HepG2 (cell line): ENCODE measurements around the gene COMMD1. TPM values are rescaled to one million over a fixed set of nuclear protein-coding genes. Genes with fewer than 3 reads are reported as not detected.

Experiments used
- ERF ChIP-seq: IDR thresholded peaks from 2 replicates; pipeline ENCODE4 v1.6.1; 2018; ENCODE audit warnings: missing biosample characterization, missing genetic modification reagents
- HNRNPLL ChIP-seq: fragments of 200-400 bp; formaldehyde crosslinking; IDR thresholded peaks from 2 replicates; pipeline ENCODE4 v1.6.1; 2017; ENCODE audit warnings: mild to moderate bottlenecking, low read depth, low read length; ENCODE audit not compliant: poor library complexity, severe bottlenecking
- NCOA1 ChIP-seq: sonication (generic); formaldehyde crosslinking; IDR thresholded peaks from 2 replicates; pipeline ENCODE4 v1.9.0; 2021; ENCODE audit warnings: missing genetic modification reagents
- NCOA2 ChIP-seq: sonication (generic); formaldehyde crosslinking; IDR thresholded peaks from 2 replicates; pipeline ENCODE4 v1.8.0; 2022; ENCODE audit warnings: inconsistent platforms
- PHF8 ChIP-seq: sonication (generic); formaldehyde crosslinking; IDR thresholded peaks from 2 replicates; pipeline ENCODE4 v1.5.0; 2020; ENCODE audit warnings: missing genetic modification reagents
- YY1 ChIP-seq: IDR thresholded peaks from 2 replicates; pipeline ENCODE4 v1.6.1; 2011; ENCODE audit warnings: low read length, low read depth, moderate library complexity, mild to moderate bottlenecking; ENCODE audit not compliant: insufficient read depth, insufficient replicate concordance
- ZNF143 ChIP-seq: sonication (generic); formaldehyde crosslinking; IDR thresholded peaks from 2 replicates; pipeline ENCODE4 v1.4.0; 2020; ENCODE audit warnings: missing genetic modification reagents
- ZNF251 ChIP-seq: sonication (generic); formaldehyde crosslinking; IDR thresholded peaks from 2 replicates; pipeline ENCODE4 v1.9.0; 2021; ENCODE audit warnings: mild to moderate bottlenecking, missing genetic modification reagents
- ZNF335 ChIP-seq: sonication (generic); formaldehyde crosslinking; IDR thresholded peaks from 2 replicates; pipeline ENCODE4 v1.4.0; 2020; ENCODE audit warnings: missing genetic modification reagents
- ZNF563 ChIP-seq: sonication (generic); formaldehyde crosslinking; IDR thresholded peaks from 2 replicates; pipeline ENCODE4 v1.8.0; 2022; ENCODE audit warnings: mild to moderate bottlenecking, moderate library complexity, missing genetic modification reagents
- ZNF614 ChIP-seq: IDR thresholded peaks from 2 replicates; pipeline ENCODE4 v1.6.1; 2018; ENCODE audit warnings: missing biosample characterization, missing genetic modification reagents, inconsistent platforms, borderline replicate concordance
- ZNF672 ChIP-seq: sonication (generic); formaldehyde crosslinking; IDR thresholded peaks from 2 replicates; pipeline ENCODE4 v1.8.1; 2022; ENCODE audit warnings: missing genetic modification reagents
- ZNF713 ChIP-seq: sonication (generic); formaldehyde crosslinking; IDR thresholded peaks from 2 replicates; pipeline ENCODE4 v1.4.0; 2020; ENCODE audit warnings: mild to moderate bottlenecking, missing genetic modification reagents
- polyA plus RNA-seq, 8 experiments: library from polyadenylated mRNA; depleted of rRNA in 3 of 8; stranded (reverse) in 7 of 8; unstranded in 1 of 8; fragments of >200 nt; fragmentation: Illumina TruSeq in 4 of 8; extraction: Trizol in 4 of 8; gene quantifications; 2 replicates each; pipeline versions ENCODE4 v1.2.1 to v1.2.3, GENCODE V29; 2011 to 2016; ENCODE audit warnings: low read depth in 4 of 8, missing spikeins in 1 of 8, mixed read lengths in 1 of 8; ENCODE audit not compliant: insufficient read depth in 1 of 8
- total RNA-seq, 5 experiments: library from RNA; depleted of rRNA; stranded (reverse); fragments of >200 nt; fragmentation: Illumina TruSeq; extraction: Trizol; gene quantifications; 2 replicates each; pipeline ENCODE4 v1.2.3, GENCODE V29; 2016; ENCODE audit warnings: low read depth in 1 of 5
- TF ChIP-seq, protein P1 (sequence below): sonication (generic); formaldehyde crosslinking; IDR thresholded peaks from 2 replicates; pipeline ENCODE4 v1.5.1; 2020; ENCODE audit warnings: missing genetic modification reagents, mild to moderate bottlenecking, borderline replicate concordance
- TF ChIP-seq, protein P2 (sequence below): sonication (generic); formaldehyde crosslinking; IDR thresholded peaks from 2 replicates; pipeline ENCODE4 v1.9.0; 2021; ENCODE audit warnings: missing genetic modification reagents, borderline replicate concordance
- TF ChIP-seq, protein P3 (sequence below): sonication (generic); formaldehyde crosslinking; IDR thresholded peaks from 2 replicates; pipeline ENCODE4; 2020; ENCODE audit warnings: missing genetic modification reagents, mild to moderate bottlenecking, borderline replicate concordance
- TF ChIP-seq, protein P4 (sequence below): sonication (generic); formaldehyde crosslinking; IDR thresholded peaks from 2 replicates; pipeline ENCODE4 v1.8.0; 2022; ENCODE audit warnings: mild to moderate bottlenecking, missing genetic modification reagents

COMMD1 gene
- total and polyA plus RNA-seq, 2 of the 13 experiments (the other 11 are each of a cell fraction or from before 2014, with no cell fraction given): 25.7 to 105 TPM

DNA sequence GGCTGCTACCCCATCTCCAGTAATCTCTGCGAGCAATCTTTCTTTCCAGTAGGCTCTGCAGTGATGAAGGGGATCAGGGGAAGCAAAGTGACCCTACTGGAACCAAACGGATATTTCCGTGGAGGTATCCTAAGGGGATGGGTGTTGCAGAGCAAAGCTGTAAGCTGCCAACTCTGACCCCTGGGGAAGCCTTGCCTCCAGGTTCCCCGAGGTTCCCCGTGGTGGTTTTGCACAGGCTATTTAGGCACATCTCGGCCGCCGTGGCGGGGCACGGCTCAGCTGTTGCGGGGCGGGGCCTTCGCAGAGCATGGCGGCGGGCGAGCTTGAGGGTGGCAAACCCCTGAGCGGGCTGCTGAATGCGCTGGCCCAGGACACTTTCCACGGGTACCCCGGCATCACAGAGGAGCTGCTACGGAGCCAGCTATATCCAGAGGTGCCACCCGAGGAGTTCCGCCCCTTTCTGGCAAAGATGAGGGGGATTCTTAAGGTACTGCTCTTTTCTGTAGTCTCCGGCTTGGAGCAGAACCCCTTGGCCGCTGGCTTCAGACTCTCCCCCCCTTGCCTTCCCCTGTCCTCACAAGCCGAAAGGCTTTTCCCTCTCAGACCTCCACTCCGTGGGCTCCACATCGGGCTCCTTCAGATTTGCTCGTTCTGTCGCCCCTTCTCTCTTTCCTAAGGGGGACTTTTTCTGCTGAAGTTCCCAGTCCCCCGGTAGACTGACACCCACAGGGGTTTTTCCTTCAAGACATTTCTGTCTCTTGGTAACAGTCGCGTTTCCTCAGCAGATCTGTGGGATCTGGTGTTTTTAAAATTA lies at the start of gene COMMD1 (continued):
- peak; percentile 67 for TF ChIP-seq HNRNPLL
- TF ChIP-seq, protein P1, sequence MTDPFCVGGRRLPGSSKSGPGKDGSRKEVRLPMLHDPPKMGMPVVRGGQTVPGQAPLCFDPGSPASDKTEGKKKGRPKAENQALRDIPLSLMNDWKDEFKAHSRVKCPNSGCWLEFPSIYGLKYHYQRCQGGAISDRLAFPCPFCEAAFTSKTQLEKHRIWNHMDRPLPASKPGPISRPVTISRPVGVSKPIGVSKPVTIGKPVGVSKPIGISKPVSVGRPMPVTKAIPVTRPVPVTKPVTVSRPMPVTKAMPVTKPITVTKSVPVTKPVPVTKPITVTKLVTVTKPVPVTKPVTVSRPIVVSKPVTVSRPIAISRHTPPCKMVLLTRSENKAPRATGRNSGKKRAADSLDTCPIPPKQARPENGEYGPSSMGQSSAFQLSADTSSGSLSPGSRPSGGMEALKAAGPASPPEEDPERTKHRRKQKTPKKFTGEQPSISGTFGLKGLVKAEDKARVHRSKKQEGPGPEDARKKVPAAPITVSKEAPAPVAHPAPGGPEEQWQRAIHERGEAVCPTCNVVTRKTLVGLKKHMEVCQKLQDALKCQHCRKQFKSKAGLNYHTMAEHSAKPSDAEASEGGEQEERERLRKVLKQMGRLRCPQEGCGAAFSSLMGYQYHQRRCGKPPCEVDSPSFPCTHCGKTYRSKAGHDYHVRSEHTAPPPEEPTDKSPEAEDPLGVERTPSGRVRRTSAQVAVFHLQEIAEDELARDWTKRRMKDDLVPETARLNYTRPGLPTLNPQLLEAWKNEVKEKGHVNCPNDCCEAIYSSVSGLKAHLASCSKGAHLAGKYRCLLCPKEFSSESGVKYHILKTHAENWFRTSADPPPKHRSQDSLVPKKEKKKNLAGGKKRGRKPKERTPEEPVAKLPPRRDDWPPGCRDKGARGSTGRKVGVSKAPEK (CRISPR knock-in tag): no peak
- TF ChIP-seq, protein P2, sequence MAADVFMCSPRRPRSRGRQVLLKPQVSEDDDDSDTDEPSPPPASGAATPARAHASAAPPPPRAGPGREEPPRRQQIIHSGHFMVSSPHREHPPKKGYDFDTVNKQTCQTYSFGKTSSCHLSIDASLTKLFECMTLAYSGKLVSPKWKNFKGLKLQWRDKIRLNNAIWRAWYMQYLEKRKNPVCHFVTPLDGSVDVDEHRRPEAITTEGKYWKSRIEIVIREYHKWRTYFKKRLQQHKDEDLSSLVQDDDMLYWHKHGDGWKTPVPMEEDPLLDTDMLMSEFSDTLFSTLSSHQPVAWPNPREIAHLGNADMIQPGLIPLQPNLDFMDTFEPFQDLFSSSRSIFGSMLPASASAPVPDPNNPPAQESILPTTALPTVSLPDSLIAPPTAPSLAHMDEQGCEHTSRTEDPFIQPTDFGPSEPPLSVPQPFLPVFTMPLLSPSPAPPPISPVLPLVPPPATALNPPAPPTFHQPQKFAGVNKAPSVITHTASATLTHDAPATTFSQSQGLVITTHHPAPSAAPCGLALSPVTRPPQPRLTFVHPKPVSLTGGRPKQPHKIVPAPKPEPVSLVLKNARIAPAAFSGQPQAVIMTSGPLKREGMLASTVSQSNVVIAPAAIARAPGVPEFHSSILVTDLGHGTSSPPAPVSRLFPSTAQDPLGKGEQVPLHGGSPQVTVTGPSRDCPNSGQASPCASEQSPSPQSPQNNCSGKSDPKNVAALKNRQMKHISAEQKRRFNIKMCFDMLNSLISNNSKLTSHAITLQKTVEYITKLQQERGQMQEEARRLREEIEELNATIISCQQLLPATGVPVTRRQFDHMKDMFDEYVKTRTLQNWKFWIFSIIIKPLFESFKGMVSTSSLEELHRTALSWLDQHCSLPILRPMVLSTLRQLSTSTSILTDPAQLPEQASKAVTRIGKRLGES (CRISPR knock-in tag): no peak
- TF ChIP-seq NCOA1: no peak
- TF ChIP-seq ZNF335: peak; percentile 97
- peak; percentile 90 for TF ChIP-seq PHF8 (CRISPR knock-in tag)
- TF ChIP-seq, protein P3, sequence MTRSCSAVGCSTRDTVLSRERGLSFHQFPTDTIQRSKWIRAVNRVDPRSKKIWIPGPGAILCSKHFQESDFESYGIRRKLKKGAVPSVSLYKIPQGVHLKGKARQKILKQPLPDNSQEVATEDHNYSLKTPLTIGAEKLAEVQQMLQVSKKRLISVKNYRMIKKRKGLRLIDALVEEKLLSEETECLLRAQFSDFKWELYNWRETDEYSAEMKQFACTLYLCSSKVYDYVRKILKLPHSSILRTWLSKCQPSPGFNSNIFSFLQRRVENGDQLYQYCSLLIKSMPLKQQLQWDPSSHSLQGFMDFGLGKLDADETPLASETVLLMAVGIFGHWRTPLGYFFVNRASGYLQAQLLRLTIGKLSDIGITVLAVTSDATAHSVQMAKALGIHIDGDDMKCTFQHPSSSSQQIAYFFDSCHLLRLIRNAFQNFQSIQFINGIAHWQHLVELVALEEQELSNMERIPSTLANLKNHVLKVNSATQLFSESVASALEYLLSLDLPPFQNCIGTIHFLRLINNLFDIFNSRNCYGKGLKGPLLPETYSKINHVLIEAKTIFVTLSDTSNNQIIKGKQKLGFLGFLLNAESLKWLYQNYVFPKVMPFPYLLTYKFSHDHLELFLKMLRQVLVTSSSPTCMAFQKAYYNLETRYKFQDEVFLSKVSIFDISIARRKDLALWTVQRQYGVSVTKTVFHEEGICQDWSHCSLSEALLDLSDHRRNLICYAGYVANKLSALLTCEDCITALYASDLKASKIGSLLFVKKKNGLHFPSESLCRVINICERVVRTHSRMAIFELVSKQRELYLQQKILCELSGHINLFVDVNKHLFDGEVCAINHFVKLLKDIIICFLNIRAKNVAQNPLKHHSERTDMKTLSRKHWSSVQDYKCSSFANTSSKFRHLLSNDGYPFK: peak; percentile 93
- TF ChIP-seq ZNF672: no peak
- TF ChIP-seq ZNF143: 0 out of 2 replicates have a peak, but pooled peaks have one; percentile 38
- peak; percentile 90; the same call in 1 of the 2 replicates for TF ChIP-seq ZNF614 (CRISPR knock-in tag)
- TF ChIP-seq ZNF713: no peak
- 0 out of 2 replicates have a peak, but pooled peaks have one; percentile 53 for TF ChIP-seq NCOA2 (CRISPR knock-in tag)
- no peak for TF ChIP-seq ZNF251
- peak; percentile 83 for TF ChIP-seq ERF
- peak; percentile 94 for TF ChIP-seq ZNF563 (CRISPR knock-in tag)
- peak; percentile 97 for TF ChIP-seq YY1
- TF ChIP-seq, protein P4, sequence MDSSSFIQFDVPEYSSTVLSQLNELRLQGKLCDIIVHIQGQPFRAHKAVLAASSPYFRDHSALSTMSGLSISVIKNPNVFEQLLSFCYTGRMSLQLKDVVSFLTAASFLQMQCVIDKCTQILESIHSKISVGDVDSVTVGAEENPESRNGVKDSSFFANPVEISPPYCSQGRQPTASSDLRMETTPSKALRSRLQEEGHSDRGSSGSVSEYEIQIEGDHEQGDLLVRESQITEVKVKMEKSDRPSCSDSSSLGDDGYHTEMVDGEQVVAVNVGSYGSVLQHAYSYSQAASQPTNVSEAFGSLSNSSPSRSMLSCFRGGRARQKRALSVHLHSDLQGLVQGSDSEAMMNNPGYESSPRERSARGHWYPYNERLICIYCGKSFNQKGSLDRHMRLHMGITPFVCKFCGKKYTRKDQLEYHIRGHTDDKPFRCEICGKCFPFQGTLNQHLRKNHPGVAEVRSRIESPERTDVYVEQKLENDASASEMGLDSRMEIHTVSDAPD (CRISPR knock-in tag): peak; percentile 95
